Measurements from ENCODE around the gene PGAM5. TPM values are rescaled to one million over a fixed set of nuclear protein-coding genes. Genes with fewer than 3 reads are reported as not detected.
"Not testable (repeated sequence)": the region's sequence is repeated elsewhere in the genome, so short reads cannot be mapped to it uniquely, and the experiment has no call there.

Gene PGAM5
- polyA plus RNA-seq, 3 donors from 2014 or later = 12.1 to 19.6 (median 18.7) TPM

GRCh38 chr12:132734206-132734605 lies 23.6 kb downstream of the PGAM5 start:
- H3K9me3 Mint-ChIP-seq = no peaks in the 10 kb centered on the region
- H3K4me3 Mint-ChIP-seq = no peak overlapping the region
- H3K27ac Mint-ChIP-seq = peak overlapping the region in 1 of 6 donors; percentile 34
- peaks cover 31 to 62% (median 41%) of the 10 kb centered on the region in 3 donors for H3K36me3 Mint-ChIP-seq
- H3K4me1 Mint-ChIP-seq = no peaks in the 10 kb centered on the region
- peaks cover 0 to 4% (median 3%) of the 10 kb centered on the region in 3 donors for H3K27me3 Mint-ChIP-seq (ENCODE audit: low read depth in 3 of 3)
- DNase-seq = no peak

- Mint-ChIP-seq H3K9me3 (no peaks in the 10 kb centered on the region), H3K36me3 (peaks cover 30 to 65% (median 34%) of the 10 kb centered on the region in 3 donors), H3K4me1 (no peaks in the 10 kb centered on the region), H3K27me3 (ENCODE audit: low read depth in 3 of 3) (peaks cover 0 to 3% (median 0%) of the 10 kb centered on the region in 3 donors), H3K27ac (no peak overlapping the region), H3K4me3 (no peak overlapping the region)
- no peak for DNase-seq
Observed at GRCh38 chr12:132735496-132735895, 24.9 kb downstream of the PGAM5 start.

- Mint-ChIP-seq H3K36me3 (peaks cover 26 to 64% (median 30%) of the 10 kb centered on the region in 3 donors), H3K27ac (no peak overlapping the region), H3K4me1 (no peaks in the 10 kb centered on the region), H3K4me3 (no peak overlapping the region), H3K9me3 (no peaks in the 10 kb centered on the region), H3K27me3 (ENCODE audit: low read depth in 3 of 3) (peaks cover 0 to 3% (median 0%) of the 10 kb centered on the region in 3 donors)
- no peak for DNase-seq
Observed at GRCh38 chr12:132736378-132736777, 25.7 kb downstream of the PGAM5 start.

- no peak for DNase-seq
- H3K4me3 Mint-ChIP-seq = no peak overlapping the region
- H3K27ac Mint-ChIP-seq = no peak overlapping the region
- no peaks in the 10 kb centered on the region for H3K9me3 Mint-ChIP-seq
- H3K27me3 Mint-ChIP-seq (ENCODE audit: low read depth in 3 of 3) = peaks cover 0 to 3% (median 0%) of the 10 kb centered on the region in 3 donors
- peaks cover 25 to 64% (median 29%) of the 10 kb centered on the region in 3 donors for H3K36me3 Mint-ChIP-seq
- peaks cover 0 to 1% of the 10 kb centered on the region in 2 donors for H3K4me1 Mint-ChIP-seq
Observed at GRCh38 chr12:132736913-132737312, 26.3 kb downstream of the PGAM5 start.

GRCh38 chr12:132739600-132740312 lies 29.1 kb downstream of the PGAM5 start:
- DNase-seq = no peak
- Mint-ChIP-seq H3K4me1 (peaks cover 10 to 18% of the 10 kb centered on the region in 2 donors), H3K9me3 (no peaks in the 10 kb centered on the region), H3K27me3 (ENCODE audit: low read depth in 3 of 3) (no peaks in the 10 kb centered on the region), H3K27ac (peak overlapping the region in 2 of 6 donors; percentile 46 to 58), H3K4me3 (no peak overlapping the region), H3K36me3 (peaks cover 27 to 66% (median 27%) of the 10 kb centered on the region in 3 donors)

- Mint-ChIP-seq H3K4me1 (peaks cover 10 to 18% of the 10 kb centered on the region in 2 donors), H3K4me3 (no peak overlapping the region), H3K27me3 (ENCODE audit: low read depth in 3 of 3) (no peaks in the 10 kb centered on the region), H3K27ac (peak overlapping the region in 1 of 6 donors; percentile 46), H3K36me3 (peaks cover 27 to 67% (median 29%) of the 10 kb centered on the region in 3 donors), H3K9me3 (no peaks in the 10 kb centered on the region)
- no peak for DNase-seq
Observed at GRCh38 chr12:132740313-132740646, 29.6 kb downstream of the PGAM5 start.

GRCh38 chr12:132740652-132741051 lies 30.0 kb downstream of the PGAM5 start:
- H3K27me3 Mint-ChIP-seq (ENCODE audit: low read depth in 3 of 3) = no peaks in the 10 kb centered on the region
- DNase-seq = no peak

GRCh38 chr12:132741620-132742019 lies 31.0 kb downstream of the PGAM5 start:
- Mint-ChIP-seq H3K9me3 (no peaks in the 10 kb centered on the region), H3K27me3 (ENCODE audit: low read depth in 3 of 3) (no peaks in the 10 kb centered on the region), H3K27ac (peak overlapping the region in 4 of 6 donors; percentile 12 to 79 (median 42)), H3K4me3 (no peak overlapping the region), H3K4me1 (peaks cover 10 to 18% of the 10 kb centered on the region in 2 donors), H3K36me3 (peaks cover 27 to 67% (median 34%) of the 10 kb centered on the region in 3 donors)
- no peak for DNase-seq

More at GRCh38 chr12:132740652-132741051, 30.0 kb downstream of the PGAM5 start:
- Mint-ChIP-seq H3K36me3 (peaks cover 27 to 67% (median 31%) of the 10 kb centered on the region in 3 donors), H3K9me3 (no peaks in the 10 kb centered on the region), H3K27ac (no peak overlapping the region), H3K4me3 (no peak overlapping the region), H3K4me1 (peaks cover 10 to 18% of the 10 kb centered on the region in 2 donors)

GRCh38 chr12:132743831-132744230 lies 33.2 kb downstream of the PGAM5 start:
- Mint-ChIP-seq H3K4me3 (no peak overlapping the region), H3K9me3 (no peaks in the 10 kb centered on the region), H3K36me3 (peaks cover 27 to 61% (median 37%) of the 10 kb centered on the region in 3 donors), H3K4me1 (peaks cover 10 to 18% of the 10 kb centered on the region in 2 donors), H3K27me3 (ENCODE audit: low read depth in 3 of 3) (no peaks in the 10 kb centered on the region), H3K27ac (no peak overlapping the region)
- DNase-seq = no peak

- DNase-seq = no peak
- Mint-ChIP-seq H3K9me3 (no peaks in the 10 kb centered on the region), H3K27ac (no peak overlapping the region), H3K36me3 (peaks cover 21 to 48% (median 42%) of the 10 kb centered on the region in 3 donors), H3K27me3 (ENCODE audit: low read depth in 3 of 3) (no peaks in the 10 kb centered on the region), H3K4me1 (peaks cover 10 to 18% of the 10 kb centered on the region in 2 donors), H3K4me3 (no peak overlapping the region)
Observed at GRCh38 chr12:132746613-132747012, 36.0 kb downstream of the PGAM5 start.

GRCh38 chr12:132747395-132747794 lies 36.8 kb downstream of the PGAM5 start:
- Mint-ChIP-seq H3K36me3 (peaks cover 13 to 40% (median 34%) of the 10 kb centered on the region in 3 donors), H3K27ac (no peak overlapping the region), H3K9me3 (no peaks in the 10 kb centered on the region), H3K4me3 (no peak overlapping the region), H3K4me1 (peaks cover 9 to 12% of the 10 kb centered on the region in 2 donors), H3K27me3 (ENCODE audit: low read depth in 3 of 3) (no peaks in the 10 kb centered on the region)
- DNase-seq = no peak

GRCh38 chr12:132747896-132748295 lies 37.3 kb downstream of the PGAM5 start:
- H3K4me3 Mint-ChIP-seq = no peak overlapping the region
- peaks cover 4 to 7% of the 10 kb centered on the region in 2 donors for H3K4me1 Mint-ChIP-seq
- H3K36me3 Mint-ChIP-seq = peaks cover 8 to 39% (median 29%) of the 10 kb centered on the region in 3 donors
- no peak for DNase-seq
- no peaks in the 10 kb centered on the region for H3K9me3 Mint-ChIP-seq
- H3K27me3 Mint-ChIP-seq (ENCODE audit: low read depth in 3 of 3) = no peaks in the 10 kb centered on the region
- no peak overlapping the region for H3K27ac Mint-ChIP-seq

- no peak for DNase-seq
- H3K4me1 Mint-ChIP-seq = peaks cover 3 to 6% of the 10 kb centered on the region in 2 donors
- H3K36me3 Mint-ChIP-seq = peaks cover 5 to 36% (median 26%) of the 10 kb centered on the region in 3 donors
- no peak overlapping the region for H3K27ac Mint-ChIP-seq
- no peaks in the 10 kb centered on the region for H3K27me3 Mint-ChIP-seq (ENCODE audit: low read depth in 3 of 3)
- no peak overlapping the region for H3K4me3 Mint-ChIP-seq
- no peaks in the 10 kb centered on the region for H3K9me3 Mint-ChIP-seq
Observed at GRCh38 chr12:132748319-132748718, 37.7 kb downstream of the PGAM5 start.

GRCh38 chr12:132753670-132754069 lies 43.0 kb downstream of the PGAM5 start:
- H3K36me3 Mint-ChIP-seq = peaks cover 0 to 20% (median 12%) of the 10 kb centered on the region in 3 donors
- not testable (repeated sequence) for H3K27me3 Mint-ChIP-seq (ENCODE audit: low read depth in 3 of 3); H3K27ac Mint-ChIP-seq; H3K9me3 Mint-ChIP-seq; H3K4me1 Mint-ChIP-seq; DNase-seq; H3K4me3 Mint-ChIP-seq
